Colonic mucosa (tissue), 4 donors: ENCODE measurements around the gene CEP128. TPM values are rescaled to one million over a fixed set of nuclear protein-coding genes. Genes with fewer than 3 reads are reported as not detected.

ENCODE experiments used
- DNase-seq: peaks from one replicate; pipeline ENCODE4 v3.0.0-alpha.2; 2020
- H3K27ac ChIP-seq: fragments of 200-600 bp; one replicate; pipeline ENCODE4 v1.8.0; 2021
- H3K27me3 ChIP-seq: fragments of 200-600 bp; one replicate; pipeline ENCODE4 v1.8.0; 2021
- H3K36me3 ChIP-seq: fragments of 200-600 bp; one replicate; pipeline ENCODE4 v1.8.0; 2021
- H3K4me1 ChIP-seq: fragments of 200-600 bp; one replicate; pipeline ENCODE4 v1.8.0; 2021; ENCODE audit warnings: mild to moderate bottlenecking
- H3K4me3 ChIP-seq: fragments of 200-600 bp; one replicate; pipeline ENCODE4 v1.8.0; 2021
- H3K9ac ChIP-seq, 2 donors: one replicate each; pipeline ENCODE4 v1.7.0; 2013; ENCODE audit warnings: control low read depth in 2 of 2, low read depth in 2 of 2, low read length in 2 of 2
- H3K9me3 ChIP-seq: fragments of 200-600 bp; one replicate; pipeline ENCODE4 v1.8.0; 2021
- CTCF ChIP-seq: fragments of 200-600 bp; IDR thresholded peaks from one replicate; pipeline ENCODE4 v1.8.0; 2022; ENCODE audit warnings: antibody characterized with exemption, mild to moderate bottlenecking
- intact Hi-C: fragments of 100-400 bp; cut with DNase I; formaldehyde crosslinking; loops from one replicate; pipeline ENCODE4 v1.14.1; 2022
- total RNA-seq, 2 donors: library from RNA; stranded (reverse); fragmentation: NEBNext Ultra II Directional in 1 of 2; extraction: Animal tissue kit (Norgen Biotek cat#: 25700) in 1 of 2; gene quantifications; one replicate each; pipeline ENCODE4 v1.2.1, GENCODE V29; 2021
- donor health status: healthy.
- donor health status: DM: no; HTN: no; CAD: no.
- donor health status: DM: no; HTN: no; CAD: no.

Gene CEP128
- total RNA-seq, 2 donors from 2014 or later, result 4.4 to 11.6 TPM

- Histone ChIP-seq H3K9ac (no peak overlapping the region), H3K4me1 (no peaks in the 10 kb centered on the region), H3K27ac (no peak overlapping the region), H3K27me3 (no peaks in the 10 kb centered on the region), H3K4me3 (no peak overlapping the region), H3K9me3 (no peaks in the 10 kb centered on the region), H3K36me3 (no peaks in the 10 kb centered on the region)
- DNase-seq, result no peak
- intact Hi-C loops, result no loop called here
- no peak for TF ChIP-seq CTCF
These were observed 420.1 kb downstream of the CEP128 start for GRCh38 chr14:80521456-80521855.

GRCh38 chr14:80519002-80519401 lies 422.5 kb downstream of the CEP128 start:
- Histone ChIP-seq H3K9ac (no peak overlapping the region), H3K4me3 (no peak overlapping the region), H3K4me1 (no peaks in the 10 kb centered on the region), H3K27ac (no peak overlapping the region), H3K9me3 (no peaks in the 10 kb centered on the region), H3K36me3 (no peaks in the 10 kb centered on the region), H3K27me3 (no peaks in the 10 kb centered on the region)
- TF ChIP-seq CTCF, result no peak
- intact Hi-C loops, result no loop called here
- no peak for DNase-seq

GRCh38 chr14:80518173-80518572 lies 423.4 kb downstream of the CEP128 start:
- no peak for DNase-seq
- intact Hi-C loops, result no loop called here

GRCh38 chr14:80507292-80507869 lies 434.2 kb downstream of the CEP128 start:
- intact Hi-C loops, result no loop called here
- H3K27me3 ChIP-seq, result no peaks in the 10 kb centered on the region
- TF ChIP-seq CTCF, result no peak
- H3K4me1 ChIP-seq, result no peaks in the 10 kb centered on the region
- H3K36me3 ChIP-seq, result no peaks in the 10 kb centered on the region
- no peak overlapping the region for H3K4me3 ChIP-seq
- no peak overlapping the region for H3K27ac ChIP-seq
- DNase-seq, result no peak
- no peaks in the 10 kb centered on the region for H3K9me3 ChIP-seq
- H3K9ac ChIP-seq, result no peak overlapping the region

More at GRCh38 chr14:80518173-80518572, 423.4 kb downstream of the CEP128 start:
- H3K4me1 ChIP-seq, result no peaks in the 10 kb centered on the region
- H3K36me3 ChIP-seq, result no peaks in the 10 kb centered on the region
- no peak overlapping the region for H3K4me3 ChIP-seq
- no peaks in the 10 kb centered on the region for H3K27me3 ChIP-seq
- no peak for TF ChIP-seq CTCF
- no peak overlapping the region for H3K27ac ChIP-seq
- H3K9me3 ChIP-seq, result no peaks in the 10 kb centered on the region
- H3K9ac ChIP-seq, result no peak overlapping the region

GRCh38 chr14:80504781-80505180 lies 436.8 kb downstream of the CEP128 start:
- H3K9me3 ChIP-seq, result no peaks in the 10 kb centered on the region
- H3K4me1 ChIP-seq, result no peaks in the 10 kb centered on the region
- no peak overlapping the region for H3K27ac ChIP-seq
- no peak overlapping the region for H3K4me3 ChIP-seq
- H3K9ac ChIP-seq, result no peak overlapping the region
- no peaks in the 10 kb centered on the region for H3K36me3 ChIP-seq
- intact Hi-C loops, result no loop called here
- no peak for TF ChIP-seq CTCF
- no peaks in the 10 kb centered on the region for H3K27me3 ChIP-seq
- no peak for DNase-seq
